ENCODE data around the gene KCNH2.

The KCNH2 gene

GRCh38 chr7:150973571-150974451 lies 4.3 kb downstream of the KCNH2 start:
- no peak for DNase-seq

GRCh38 chr7:150972741-150973140 lies 5.4 kb downstream of the KCNH2 start:
- no peak for DNase-seq

GRCh38 chr7:150972023-150972468 lies 6.1 kb downstream of the KCNH2 start:
- no peak for DNase-seq

- no peak for DNase-seq
These were observed 6.7 kb downstream of the KCNH2 start for GRCh38 chr7:150971242-150972022.

GRCh38 chr7:150970424-150970823 lies 7.7 kb downstream of the KCNH2 start:
- DNase-seq = no peak

- no peak for DNase-seq
These were observed 8.6 kb downstream of the KCNH2 start for GRCh38 chr7:150969475-150969874.

GRCh38 chr7:150968734-150969372 lies 9.3 kb downstream of the KCNH2 start:
- DNase-seq = no peak

GRCh38 chr7:150968056-150968733 lies 9.9 kb downstream of the KCNH2 start:
- DNase-seq = no peak

GRCh38 chr7:150967349-150967748 lies 10.8 kb downstream of the KCNH2 start:
- no peak for DNase-seq

- DNase-seq = no peak
These were observed 12.1 kb downstream of the KCNH2 start for GRCh38 chr7:150966002-150966401.

- no peak for DNase-seq
These were observed 12.8 kb downstream of the KCNH2 start for GRCh38 chr7:150965273-150965830.

- DNase-seq = no peak
These were observed 13.5 kb downstream of the KCNH2 start for GRCh38 chr7:150964593-150965111.

- no peak for DNase-seq
These were observed 14.2 kb downstream of the KCNH2 start for GRCh38 chr7:150963707-150964559.

GRCh38 chr7:150962553-150963399 lies 15.3 kb downstream of the KCNH2 start:
- peak; percentile 34 for DNase-seq

- DNase-seq = no peak
These were observed 15.9 kb downstream of the KCNH2 start for GRCh38 chr7:150962290-150962552.

GRCh38 chr7:150961510-150962289 lies 16.4 kb downstream of the KCNH2 start:
- DNase-seq = peak; percentile 28

- no peak for DNase-seq
These were observed 18.1 kb downstream of the KCNH2 start for GRCh38 chr7:150959739-150960734.

GRCh38 chr7:150959081-150959480 lies 19.0 kb downstream of the KCNH2 start:
- DNase-seq = no peak

All from fibroblast of upper back skin (primary cell).